Tongue (tissue), 2 donors: Measurements from ENCODE around the gene TAS1R3. TPM values are rescaled to one million over a fixed set of nuclear protein-coding genes. Genes with fewer than 3 reads are reported as not detected.
"Not testable (repeated sequence)": the region's sequence is repeated elsewhere in the genome, so short reads cannot be mapped to it uniquely, and the experiment has no call there.

Source experiments
- DNase-seq: peaks from one replicate; pipeline ENCODE4 v3.0.0-alpha.2; 2015
- total RNA-seq: library from RNA; depleted of rRNA; stranded (reverse); fragments of >200 nt; gene quantifications from one replicate; pipeline ENCODE4 v1.2.3, GENCODE V29; 2014

Gene TAS1R3
- total RNA-seq, 1 donor from 2014 or later, result 1.9 TPM

DNA sequence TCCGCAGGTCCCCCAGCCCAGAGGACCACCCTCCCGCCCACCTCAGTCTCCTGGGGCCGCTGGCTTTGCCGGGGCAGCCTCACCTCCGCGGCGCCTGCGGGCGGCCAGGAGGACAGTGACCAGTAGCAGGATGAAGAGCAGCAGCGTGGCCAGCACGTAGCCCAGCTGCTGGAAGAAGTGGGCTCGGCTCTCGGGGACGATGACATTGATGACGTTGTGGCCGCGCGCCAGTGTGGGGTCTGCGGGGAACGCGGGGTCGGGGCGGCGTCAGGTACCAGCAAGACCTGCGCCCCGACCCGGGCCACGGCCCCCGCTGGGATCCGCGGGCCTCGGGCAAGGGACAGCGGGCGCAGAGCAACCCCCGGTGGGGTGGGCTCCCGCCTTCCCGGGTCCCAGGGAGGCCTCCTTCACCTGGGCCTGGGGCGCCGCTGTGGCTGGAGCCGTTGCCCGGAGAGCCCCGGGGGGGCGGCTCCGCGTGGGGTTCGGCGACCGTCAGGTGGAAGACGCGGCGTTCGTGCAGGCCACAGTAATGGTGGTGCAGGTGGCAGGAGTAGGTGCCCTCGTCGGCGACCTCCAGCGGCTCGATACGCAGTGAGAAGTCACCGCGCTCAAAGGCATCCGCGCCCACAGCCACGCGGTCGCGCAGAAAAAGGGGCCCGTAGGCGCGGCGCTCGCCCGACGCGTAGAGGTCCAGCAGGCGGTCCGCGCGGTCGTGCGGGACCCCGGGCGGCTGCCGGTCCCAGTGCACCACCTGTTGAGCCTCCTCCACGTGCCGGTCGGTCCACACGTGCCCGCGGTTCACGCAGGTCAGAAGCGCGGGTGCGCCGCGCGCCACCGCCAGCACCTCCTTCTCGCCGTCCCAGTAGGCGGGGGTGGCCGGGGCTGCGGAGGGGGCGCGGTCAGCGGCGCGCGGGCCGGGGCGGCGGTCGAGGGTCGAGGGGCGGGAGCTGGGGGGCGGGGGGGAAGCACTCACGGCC is 23.5 kb downstream of the TAS1R3 start:
- no peak for DNase-seq

- no peak for DNase-seq
These were observed 24.3 kb downstream of the TAS1R3 start for GRCh38 chr1:1355416-1355815.

DNA sequence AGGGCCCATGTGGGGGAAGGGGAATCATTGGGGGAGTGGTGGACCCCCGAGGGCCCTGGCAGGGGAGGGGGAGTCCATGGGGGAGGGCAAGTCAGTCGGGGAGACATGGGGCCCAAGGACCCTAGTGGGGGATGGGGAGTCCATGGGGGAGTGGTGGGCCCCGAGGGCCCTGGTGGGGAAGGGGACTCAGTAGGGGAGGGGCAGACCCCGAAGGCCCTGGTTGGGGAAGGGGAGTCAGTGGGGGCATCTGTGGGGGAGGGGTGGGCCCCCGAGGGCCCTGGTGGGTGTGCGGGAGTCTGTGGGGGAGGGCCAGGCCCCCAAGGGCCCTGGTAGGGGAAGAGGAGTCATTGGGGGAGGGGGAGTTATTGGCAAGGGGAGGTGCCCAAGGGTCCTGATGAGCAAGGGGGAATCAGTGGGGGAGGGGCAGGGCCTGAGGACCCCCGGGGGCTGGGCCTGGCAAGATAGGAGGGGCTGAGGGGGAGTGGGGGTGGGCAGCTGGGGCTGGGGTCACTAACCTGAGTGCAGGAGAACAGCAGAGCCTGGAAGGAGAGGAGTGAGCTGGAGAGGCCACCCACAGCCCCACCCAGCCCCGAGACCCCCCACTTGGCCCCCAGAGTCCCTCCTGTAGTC is 25.2 kb downstream of the TAS1R3 start:
- DNase-seq, result no peak

DNA sequence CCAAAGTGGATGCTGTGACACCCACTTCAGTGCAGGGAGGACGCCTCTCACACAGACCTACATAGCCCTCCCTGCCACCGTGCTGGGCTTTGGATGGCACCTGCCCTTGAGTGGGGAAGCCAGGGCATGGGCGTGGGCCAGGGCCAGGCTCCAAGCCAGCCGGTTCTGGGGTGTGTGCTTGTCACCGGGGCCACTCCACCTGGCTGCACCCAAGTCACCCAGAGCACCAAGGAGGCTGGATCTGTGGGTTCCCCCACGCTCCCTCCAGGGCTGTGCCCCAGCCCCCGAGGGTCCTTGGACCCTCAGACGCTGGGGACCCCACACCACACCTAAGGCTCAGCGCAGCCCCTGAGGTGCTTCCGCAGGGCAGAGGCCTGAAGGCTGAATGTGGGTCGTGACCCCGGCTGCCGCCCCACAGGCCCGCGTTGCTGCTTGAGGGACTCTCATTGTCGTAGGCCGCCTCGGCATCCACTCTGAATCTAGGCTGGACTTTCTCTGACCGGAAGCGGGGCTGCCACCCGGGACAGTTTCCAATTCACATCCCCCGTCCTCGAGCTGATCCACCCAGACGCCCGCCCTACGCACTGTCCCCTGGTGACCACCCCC is 25.8 kb downstream of the TAS1R3 start:
- no peak for DNase-seq

DNA sequence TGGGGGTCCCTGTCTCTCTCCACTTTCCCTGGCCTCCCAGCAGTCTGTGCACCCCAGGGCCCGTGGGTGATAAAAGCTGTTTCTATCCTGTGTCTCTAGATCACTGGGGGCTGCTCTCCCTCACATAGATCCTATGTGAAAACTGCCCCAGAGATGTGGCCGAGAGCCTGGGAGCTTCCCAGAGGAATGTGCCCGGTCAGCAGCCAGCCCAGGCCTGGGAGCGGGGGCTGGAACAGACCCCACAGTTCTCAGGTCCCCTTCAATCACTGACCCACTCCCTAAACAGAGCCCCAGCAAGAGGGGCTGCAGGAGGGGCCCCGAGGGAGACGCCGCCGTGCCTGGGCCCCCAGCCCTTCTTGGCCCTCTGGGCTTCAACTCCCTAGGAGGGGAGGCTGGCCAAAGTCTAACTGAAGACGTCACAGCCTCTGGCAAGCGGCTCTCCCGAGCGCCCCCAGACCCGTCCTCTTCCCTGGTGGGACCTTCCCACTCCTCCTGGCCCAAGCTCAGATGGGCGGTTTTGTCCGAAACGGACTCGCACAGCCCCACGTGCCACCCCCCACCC is 26.9 kb downstream of the TAS1R3 start:
- DNase-seq, result no peak

GRCh38 chr1:1358433-1359271 is 27.6 kb downstream of the TAS1R3 start, which contains the start of gene MXRA8:
MXRA8 (minus strand) TSS chr1:1358555; CDS start chr1:1358504, 51 bp downstream.
- DNase-seq, result peak; percentile 92

GRCh38 chr1:1359308-1359663 is 28.2 kb downstream of the TAS1R3 start:
- DNase-seq, result peak; percentile 46

- peak; percentile 78 for DNase-seq
These were observed 28.8 kb downstream of the TAS1R3 start for GRCh38 chr1:1359664-1360468.

GRCh38 chr1:1360506-1361169 is 29.6 kb downstream of the TAS1R3 start:
- DNase-seq, result peak; percentile 48

GRCh38 chr1:1361233-1361981 is 30.3 kb downstream of the TAS1R3 start:
- no peak for DNase-seq

GRCh38 chr1:1361982-1362423 is 30.9 kb downstream of the TAS1R3 start:
- peak; percentile 69 for DNase-seq

- no peak for DNase-seq
These were observed 33.2 kb downstream of the TAS1R3 start for GRCh38 chr1:1364266-1364665.

GRCh38 chr1:1365875-1366698 is 35.0 kb downstream of the TAS1R3 start:
- DNase-seq, result no peak

DNA sequence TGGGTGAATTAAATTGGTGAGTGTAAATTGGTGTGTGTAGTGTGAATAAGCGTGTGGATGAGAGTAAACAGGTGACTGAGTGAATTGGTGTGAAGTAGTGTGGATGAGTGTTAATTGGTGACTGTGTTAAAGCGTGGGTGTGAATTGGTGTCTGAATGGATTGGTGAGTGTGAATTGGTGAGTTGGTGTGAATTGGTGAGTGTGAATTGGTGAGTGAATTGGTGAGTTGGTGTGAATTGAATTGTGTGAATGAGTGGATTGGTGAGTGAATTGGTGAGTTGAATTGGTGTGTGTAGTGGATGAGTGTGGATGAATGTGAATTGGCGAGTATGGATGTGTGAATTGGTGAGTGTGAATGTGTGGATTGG is 35.6 kb downstream of the TAS1R3 start:
- no peak for DNase-seq

DNA sequence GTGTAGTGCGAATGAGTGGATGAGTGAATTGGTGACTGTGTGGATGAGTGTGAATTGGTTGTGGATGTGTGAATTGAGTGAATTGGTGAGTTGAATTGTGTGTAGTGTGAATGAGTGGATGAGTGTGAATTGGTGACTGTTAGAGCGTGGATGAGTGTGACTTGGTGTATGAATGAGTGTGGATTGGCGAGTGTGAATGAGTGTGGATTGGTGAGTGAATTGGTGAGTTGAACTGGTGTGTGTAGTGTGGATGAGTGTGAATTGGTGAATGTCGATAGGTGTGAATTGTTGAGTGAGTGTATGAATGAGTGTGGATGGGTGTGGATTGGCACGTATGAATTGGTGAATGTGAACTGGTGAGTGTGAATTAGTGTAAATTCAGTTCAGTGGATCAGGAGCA is 36.2 kb downstream of the TAS1R3 start:
- DNase-seq, result no peak

GRCh38 chr1:1370094-1370493 is 39.0 kb downstream of the TAS1R3 start:
- not testable (repeated sequence) for DNase-seq

DNA sequence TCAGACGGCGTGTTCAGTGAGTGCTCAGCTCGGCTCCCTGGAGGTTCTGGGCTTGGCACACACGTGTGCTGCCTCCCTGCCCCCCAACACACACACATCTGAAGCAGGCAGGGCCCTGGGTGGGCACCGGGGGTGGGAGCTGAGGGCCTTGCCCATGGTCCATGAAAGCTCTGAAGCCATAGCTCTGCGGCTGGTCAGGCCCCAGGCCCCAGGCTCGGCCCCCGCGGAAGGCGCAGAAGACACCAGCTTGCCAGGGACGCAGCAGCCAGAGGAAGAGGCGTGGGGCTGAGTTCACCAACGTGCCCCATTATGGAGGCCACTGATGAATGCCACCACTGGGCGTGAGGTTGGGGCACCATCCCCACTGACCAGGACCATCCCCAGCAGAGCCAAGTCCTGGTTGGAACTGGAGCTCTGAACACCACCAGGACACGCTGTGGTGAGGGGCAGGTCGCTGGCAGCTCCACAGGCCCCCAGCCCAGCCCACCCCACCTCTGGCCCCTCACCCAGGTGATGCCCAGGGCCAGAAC is 39.8 kb downstream of the TAS1R3 start:
- DNase-seq, result no peak

- no peak for DNase-seq
These were observed 40.3 kb downstream of the TAS1R3 start for GRCh38 chr1:1371364-1371745.
